Stomach (tissue), 9 donors: ENCODE results near the gene CA6. TPM values are rescaled to one million over a fixed set of nuclear protein-coding genes. Genes with fewer than 3 reads are reported as not detected.

ENCODE experiments used
- DNase-seq, 2 donors: peaks; one replicate each; pipeline versions ENCODE4 v3.0.0 to v3.0.0-alpha.2; 2013 to 2019
- H3K27ac ChIP-seq, 5 donors: fragments of 200-600 bp in 4 of 5; sonication (generic) in 4 of 5; one replicate each; pipeline ENCODE4 v1.5.1; 2013 to 2019; ENCODE audit warnings: mild to moderate bottlenecking in 1 of 5, moderate library complexity in 1 of 5
- H3K27me3 ChIP-seq, 3 donors: fragments of 200-600 bp; sonication (generic); one replicate each; pipeline ENCODE4 v1.5.1; 2017 to 2019; ENCODE audit warnings: mixed run types in 1 of 3
- H3K36me3 ChIP-seq, 4 donors: fragments of 200-600 bp; sonication (generic); 1 replicate in 3 of 4; 2 replicates in 1 of 4; pipeline ENCODE4 v1.5.1; 2016 to 2019
- H3K4me1 ChIP-seq, 4 donors: fragments of 200-600 bp; sonication (generic); one replicate each; pipeline ENCODE4 v1.5.1; 2016 to 2019
- H3K4me3 ChIP-seq, 4 donors: fragments of 200-600 bp; sonication (generic) in 3 of 4; one replicate each; pipeline ENCODE4 v1.5.1; 2016 to 2019; ENCODE audit warnings: mild to moderate bottlenecking in 1 of 4
- H3K9me3 ChIP-seq, 4 donors: fragments of 200-600 bp; sonication (generic); one replicate each; pipeline ENCODE4 v1.5.1; 2016 to 2019
- EP300 ChIP-seq: sonication (generic); formaldehyde crosslinking; IDR thresholded peaks from one replicate; pipeline ENCODE4 v1.6.1; 2017; ENCODE audit warnings: antibody characterized with exemption
- POLR2A ChIP-seq, 4 donors: fragments of 450-650 bp; IDR thresholded peaks; one replicate each; pipeline ENCODE4 v1.6.1; 2016; ENCODE audit warnings: antibody characterized with exemption in 4 of 4, control low read depth in 2 of 4, mild to moderate bottlenecking in 1 of 4, moderate library complexity in 1 of 4
- POLR2AphosphoS5 ChIP-seq, 3 donors: sonication (generic); formaldehyde crosslinking; IDR thresholded peaks; one replicate each; pipeline ENCODE4 v1.6.1; 2016; ENCODE audit warnings: antibody characterized with exemption in 3 of 3
- WGBS, 5 donors: extraction: QIAGEN DNeasy Blood & Tissue Kit in 3 of 5; methylation state at CpG; one replicate each; pipeline versions ENCODE4 v1.1.5 to v1.1.7; 2013 to 2018; 5-methylcytosine and 5-hydroxymethylcytosine counted together
- intact Hi-C: fragments of 100-400 bp; cut with DNase I; formaldehyde crosslinking; loops from one replicate; pipeline ENCODE4 v1.15.1; 2023; ENCODE audit warnings: low total_unique reads
- polyA plus RNA-seq, 3 donors: library from polyadenylated mRNA; stranded (reverse); fragments of 200-250 nt; gene quantifications; one replicate each; pipeline ENCODE4 v1.2.3, GENCODE V29; 2013
- total RNA-seq, 5 donors: library from RNA; depleted of rRNA; stranded (reverse); fragments of >200 nt; gene quantifications; one replicate each; pipeline versions ENCODE4 v1.1.0 to v1.2.3, GENCODE V29; 2014 to 2016
- TF ChIP-seq, protein P1 (sequence below), 7 experiments: fragments of 450-650 bp in 4 of 7; fragments of 200-600 bp in 3 of 7; sonication (generic) in 3 of 7; IDR thresholded peaks; one replicate each; pipeline ENCODE4 v1.5.1; 2016 to 2019; ENCODE audit warnings: antibody characterized with exemption in 7 of 7, control low read depth in 2 of 7, mild to moderate bottlenecking in 1 of 7
- donor health status: healthy with polysubstance abuse.
- donor health status: Bipolar disorder and iron deficiency.
- donor health status: healthy.

CA6 gene
- total and polyA plus RNA-seq, 8 donors: not detected

DNA sequence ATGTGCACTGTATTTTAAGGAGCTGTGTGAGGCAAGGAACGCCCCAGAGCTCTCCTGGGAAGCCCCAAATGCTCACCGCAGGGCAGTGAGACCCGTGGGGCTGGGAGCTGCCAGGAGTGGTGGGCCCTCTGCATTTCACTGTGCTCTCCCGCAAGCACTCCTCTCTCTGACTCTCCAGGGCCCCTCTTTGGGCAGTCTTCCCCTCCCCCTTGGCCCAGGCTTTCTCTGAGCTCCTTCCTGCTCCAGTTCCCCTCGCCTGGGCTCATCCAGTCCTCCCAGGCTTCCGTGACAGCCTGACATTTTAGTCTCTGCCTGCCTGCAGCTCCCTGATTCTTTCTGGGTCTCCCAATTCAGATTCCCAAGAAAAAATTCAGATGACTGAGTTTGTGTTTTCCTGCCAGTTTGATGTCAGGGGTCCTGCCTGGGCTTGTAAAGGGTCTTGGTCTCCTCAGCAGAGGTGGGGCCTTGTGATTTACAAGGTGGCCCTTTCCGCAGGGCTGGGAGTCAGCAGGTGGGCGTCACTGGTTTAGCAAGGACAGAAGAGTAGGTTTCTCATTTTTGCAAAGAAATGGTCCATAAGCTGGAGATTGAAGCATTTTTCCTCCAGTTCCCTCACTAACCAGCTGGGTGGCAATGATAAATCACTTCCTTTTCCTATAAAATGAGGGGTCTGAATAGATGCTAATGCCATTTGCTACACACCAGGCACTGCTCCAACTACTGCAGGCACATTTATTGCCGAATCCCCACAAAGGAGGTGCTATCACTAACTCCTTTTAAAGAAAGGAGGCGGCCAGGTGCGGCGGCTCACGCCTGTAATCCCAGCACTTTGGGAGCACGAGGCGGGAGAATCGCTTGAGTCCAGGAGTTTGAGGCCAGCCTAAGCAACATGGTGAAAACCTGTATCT lies 1.9 kb upstream of the CA6 start:
- TF ChIP-seq, protein P1, sequence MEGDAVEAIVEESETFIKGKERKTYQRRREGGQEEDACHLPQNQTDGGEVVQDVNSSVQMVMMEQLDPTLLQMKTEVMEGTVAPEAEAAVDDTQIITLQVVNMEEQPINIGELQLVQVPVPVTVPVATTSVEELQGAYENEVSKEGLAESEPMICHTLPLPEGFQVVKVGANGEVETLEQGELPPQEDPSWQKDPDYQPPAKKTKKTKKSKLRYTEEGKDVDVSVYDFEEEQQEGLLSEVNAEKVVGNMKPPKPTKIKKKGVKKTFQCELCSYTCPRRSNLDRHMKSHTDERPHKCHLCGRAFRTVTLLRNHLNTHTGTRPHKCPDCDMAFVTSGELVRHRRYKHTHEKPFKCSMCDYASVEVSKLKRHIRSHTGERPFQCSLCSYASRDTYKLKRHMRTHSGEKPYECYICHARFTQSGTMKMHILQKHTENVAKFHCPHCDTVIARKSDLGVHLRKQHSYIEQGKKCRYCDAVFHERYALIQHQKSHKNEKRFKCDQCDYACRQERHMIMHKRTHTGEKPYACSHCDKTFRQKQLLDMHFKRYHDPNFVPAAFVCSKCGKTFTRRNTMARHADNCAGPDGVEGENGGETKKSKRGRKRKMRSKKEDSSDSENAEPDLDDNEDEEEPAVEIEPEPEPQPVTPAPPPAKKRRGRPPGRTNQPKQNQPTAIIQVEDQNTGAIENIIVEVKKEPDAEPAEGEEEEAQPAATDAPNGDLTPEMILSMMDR (IDR thresholded peaks at IDR 0.05): no peak
- TF ChIP-seq POLR2AphosphoS5 (IDR thresholded peaks at IDR 0.05) (no peak), POLR2A (IDR thresholded peaks at IDR 0.05) (no peak), EP300 (no peak)
- Histone ChIP-seq H3K4me3 (no peak overlapping the region), H3K27ac (no peak overlapping the region), H3K9me3 (no peaks in the 10 kb centered on the region), H3K36me3 (no peaks in the 10 kb centered on the region), H3K4me1 (peaks cover 0 to 4% (median 0%) of the 10 kb centered on the region in 4 donors), H3K27me3 (no peaks in the 10 kb centered on the region)
- intact Hi-C loops: no loop called here
- peak in 1 of 2 donors; percentile 38 for DNase-seq
- WGBS, 5 donors: 69 to 83% (median 75%) methylated on average over 16 of the region's 16 CpGs

DNA sequence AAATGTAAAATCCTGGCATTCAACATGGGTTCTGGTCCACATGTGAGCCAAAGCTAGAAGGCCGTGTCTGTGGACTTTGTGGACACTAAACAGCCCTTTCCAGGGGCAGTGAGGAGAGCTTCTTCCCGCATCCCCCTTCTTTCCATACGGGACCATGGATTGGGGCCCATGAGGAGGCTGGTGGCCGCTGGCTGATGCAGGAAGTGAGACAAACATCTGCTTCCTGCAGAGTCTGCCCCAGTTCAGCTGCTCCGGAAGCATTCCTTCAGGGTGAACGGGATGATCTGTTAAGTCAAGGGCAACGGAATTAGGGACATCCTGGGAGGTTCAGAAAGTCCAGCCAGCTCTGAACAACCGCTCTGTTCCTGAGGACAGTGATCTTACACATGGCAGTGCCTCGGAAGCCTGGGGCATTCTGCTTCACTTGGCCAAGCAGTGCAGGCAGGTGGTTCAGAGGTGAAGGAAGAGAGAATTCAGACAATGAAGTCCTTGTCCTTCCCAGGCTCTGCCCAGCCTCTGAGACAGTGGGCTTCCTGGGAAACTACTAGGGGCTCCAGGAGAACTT lies 1.5 kb downstream of the CA6 start:
- TF ChIP-seq POLR2AphosphoS5 (IDR thresholded peaks at IDR 0.05): no peak
- no peak for TF ChIP-seq POLR2A (IDR thresholded peaks at IDR 0.05)
- TF ChIP-seq EP300: no peak
- TF ChIP-seq, protein P1 (IDR thresholded peaks at IDR 0.05): no peak
- H3K27me3 ChIP-seq: no peaks in the 10 kb centered on the region
- no peak overlapping the region for H3K27ac ChIP-seq
- H3K9me3 ChIP-seq: no peaks in the 10 kb centered on the region
- peak in 1 of 2 donors; percentile 26 for DNase-seq
- intact Hi-C loops: no loop called here
- H3K4me1 ChIP-seq: no peaks in the 10 kb centered on the region
- no peak overlapping the region for H3K4me3 ChIP-seq
- 61 to 73% (median 70%) methylated on average over 9 of the region's 9 CpGs for WGBS, 5 donors
- H3K36me3 ChIP-seq: no peaks in the 10 kb centered on the region

DNA sequence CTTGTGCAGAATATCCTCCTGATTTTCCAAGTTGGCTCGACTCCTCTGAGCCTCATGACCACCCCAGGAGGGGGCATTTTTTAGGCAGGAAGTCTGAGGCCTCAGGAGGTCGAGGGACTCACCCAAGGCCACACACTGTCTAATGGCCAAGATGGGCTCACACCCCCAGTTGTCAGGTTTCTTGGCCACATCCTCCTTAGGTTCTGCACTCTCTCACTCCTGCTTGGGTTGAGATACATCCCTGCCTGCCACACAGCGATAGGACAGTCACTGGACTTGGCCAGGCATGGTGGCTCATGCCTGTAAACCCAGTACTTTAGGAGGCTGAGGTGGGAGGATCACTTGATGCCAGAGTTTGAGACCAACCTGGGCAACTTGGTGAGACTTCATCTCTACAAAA lies 4.6 kb downstream of the CA6 start:
- H3K27ac ChIP-seq: no peak overlapping the region
- H3K4me3 ChIP-seq: no peak overlapping the region
- H3K36me3 ChIP-seq: no peaks in the 10 kb centered on the region
- H3K9me3 ChIP-seq: no peaks in the 10 kb centered on the region
- WGBS, 5 donors: 58 to 88% (median 68%) methylated on average over 2 to 3 of the region's 3 CpGs
- intact Hi-C loops: no loop called here
- TF ChIP-seq, protein P1 (IDR thresholded peaks at IDR 0.05): no peak
- no peak for TF ChIP-seq EP300
- TF ChIP-seq POLR2AphosphoS5 (IDR thresholded peaks at IDR 0.05): no peak
- TF ChIP-seq POLR2A (IDR thresholded peaks at IDR 0.05): no peak
- H3K27me3 ChIP-seq: no peaks in the 10 kb centered on the region
- H3K4me1 ChIP-seq: no peaks in the 10 kb centered on the region
- no peak for DNase-seq

DNA sequence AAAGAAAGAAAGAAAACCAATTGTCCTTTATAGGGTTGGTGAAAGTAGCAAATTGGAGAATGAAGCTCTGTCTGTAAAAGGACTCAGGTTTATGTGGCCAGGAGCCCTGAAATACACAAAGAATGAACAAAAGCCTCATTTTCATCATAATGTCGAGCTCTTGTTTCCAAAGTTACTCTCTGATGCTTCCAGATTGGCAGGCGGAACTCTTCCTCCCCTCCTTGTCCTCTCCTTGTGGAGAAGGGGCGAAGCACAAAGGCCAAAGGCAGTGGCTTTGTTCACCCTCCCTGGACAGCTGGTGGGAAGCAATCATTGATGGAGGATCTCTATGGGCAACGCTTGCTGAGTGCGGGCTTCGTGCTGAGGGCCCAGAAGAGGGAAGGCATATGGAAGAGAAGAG lies 5.6 kb downstream of the CA6 start:
- WGBS, 5 donors: 67 to 90% (median 76%) methylated on average over 6 of the region's 6 CpGs

More for the DNA sequence above, 5.6 kb downstream of the CA6 start:
- no peaks in the 10 kb centered on the region for H3K36me3 ChIP-seq
- no peak for DNase-seq
- no peaks in the 10 kb centered on the region for H3K9me3 ChIP-seq
- intact Hi-C loops: no loop called here
- no peaks in the 10 kb centered on the region for H3K4me1 ChIP-seq
- no peak overlapping the region for H3K4me3 ChIP-seq
- no peak overlapping the region for H3K27ac ChIP-seq
- no peaks in the 10 kb centered on the region for H3K27me3 ChIP-seq
- TF ChIP-seq POLR2AphosphoS5 (IDR thresholded peaks at IDR 0.05) (no peak), POLR2A (IDR thresholded peaks at IDR 0.05) (no peak), EP300 (no peak)
- TF ChIP-seq, protein P1 (IDR thresholded peaks at IDR 0.05): no peak
